Activated CD8-positive, alpha-beta memory T cell treated with anti-CD3 and anti-CD28 coated beads, Interleukin-2, amount 10 ng/mL, durations not matched to agents 7 days and 5 days (primary cell): ENCODE results near the gene ZFAND6. TPM values are rescaled to one million over a fixed set of nuclear protein-coding genes. Genes with fewer than 3 reads are reported as not detected.
A peak's percentile ranks its signal among the peaks of the same experiment; 100 is the strongest.

Experiments used
- ATAC-seq: fragments of 150-1000 bp; cut with Tn5 transposase; one replicate; pipeline ENCODE4 v1.10.0; 2021; ENCODE audit warnings: moderate library complexity
- CTCF ChIA-PET: fragments of 350-600 bp; sonication (Branson Sonifier 250); formaldehyde crosslinking; loops from one replicate; lab custom pipeline; 2021; ENCODE audit warnings: antibody characterized with exemption; lab: Charles Lee
- DNase-seq: peaks from one replicate; pipeline ENCODE4 v3.0.0-alpha.2; 2020
- H3K27ac Mint-ChIP-seq: one replicate; pipeline ENCODE4 v1.8.0; 2021; ENCODE audit warnings: mild to moderate bottlenecking, mixed read lengths
- H3K27me3 Mint-ChIP-seq: one replicate; pipeline ENCODE4 v1.8.0; 2021; ENCODE audit warnings: mixed read lengths
- H3K36me3 Mint-ChIP-seq: one replicate; pipeline ENCODE4 v1.8.0; 2021; ENCODE audit warnings: mild to moderate bottlenecking, mixed read lengths
- H3K4me1 Mint-ChIP-seq: one replicate; pipeline ENCODE4 v1.8.0; 2021; ENCODE audit warnings: mixed read lengths
- H3K4me3 Mint-ChIP-seq: one replicate; pipeline ENCODE4 v1.8.0; 2021; ENCODE audit warnings: mild to moderate bottlenecking, moderate library complexity, mixed read lengths
- H3K9me3 Mint-ChIP-seq: one replicate; pipeline ENCODE4 v1.8.0; 2022; ENCODE audit warnings: low read depth, mixed read lengths
- total RNA-seq, 2 experiments: library from RNA; stranded (reverse); gene quantifications; one replicate each; pipeline ENCODE4 v1.2.3, GENCODE V29; 2021

ZFAND6 gene
- total RNA-seq, 2 experiments from 2014 or later, result 36.7 to 42.1 TPM

DNA sequence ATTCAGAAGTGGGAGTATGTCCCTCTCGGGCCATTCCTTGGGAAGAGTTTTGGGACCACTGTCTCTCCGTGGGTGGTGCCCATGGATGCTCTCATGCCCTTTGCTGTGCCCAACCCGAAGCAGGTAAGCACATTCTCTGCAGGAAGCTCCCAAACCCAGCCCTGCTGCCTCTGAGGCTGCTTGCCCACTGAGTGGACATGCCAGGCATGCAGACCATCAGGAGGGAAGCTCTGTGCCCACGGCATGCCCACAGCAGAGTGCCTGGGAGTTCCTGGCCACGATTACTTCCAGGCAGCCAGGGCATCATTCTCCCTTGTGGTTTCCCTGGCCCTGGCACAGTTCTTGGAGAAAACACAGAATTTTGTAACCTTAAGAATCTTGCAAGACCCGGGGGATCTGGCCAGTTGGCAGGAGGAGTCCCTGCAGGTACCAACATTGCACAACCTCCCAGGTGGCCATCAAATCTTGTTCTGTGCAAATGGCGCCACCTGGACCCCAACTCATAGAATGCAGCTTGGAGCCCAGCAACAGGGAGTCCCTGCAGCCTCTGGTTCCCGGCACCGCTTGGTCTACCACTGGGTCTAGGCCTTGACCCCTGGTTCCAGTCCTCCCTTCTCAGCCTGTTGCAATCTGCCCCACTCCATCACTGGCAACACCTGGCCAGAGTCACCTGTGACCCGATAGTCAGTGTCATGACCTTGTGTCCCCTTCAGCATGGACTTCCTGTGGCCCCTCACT is 113.7 kb downstream of the ZFAND6 start:
- H3K27ac Mint-ChIP-seq, result peak overlapping the region; percentile 56
- DNase-seq, result peak; percentile 83
- peak; percentile 89 for ATAC-seq
- H3K27me3 Mint-ChIP-seq, result no peaks in the 10 kb centered on the region
- CTCF ChIA-PET, result interaction anchor here (0.7 to 3.6 kb wide), 22 partner anchors 8 to 320 kb away, joined by 3 to 23 read pairs (median 4); no protein-coding TSS in a partner anchor
- H3K9me3 Mint-ChIP-seq, result no peaks in the 10 kb centered on the region
- peaks cover 4% of the 10 kb centered on the region for H3K4me1 Mint-ChIP-seq
- peaks cover 26% of the 10 kb centered on the region for H3K36me3 Mint-ChIP-seq
- H3K4me3 Mint-ChIP-seq, result no peak overlapping the region

GRCh38 chr15:80174017-80174746 is 114.7 kb downstream of the ZFAND6 start:
- Mint-ChIP-seq H3K27me3 (no peaks in the 10 kb centered on the region), H3K4me3 (no peak overlapping the region), H3K27ac (no peak overlapping the region), H3K36me3 (peaks cover 28% of the 10 kb centered on the region), H3K9me3 (no peaks in the 10 kb centered on the region), H3K4me1 (peaks cover 4% of the 10 kb centered on the region)
- ATAC-seq (no peak), DNase-seq (no peak)
- CTCF ChIA-PET, result interaction anchor here (0.7 to 3.6 kb wide), 16 partner anchors 10 to 321 kb away, joined by 3 to 23 read pairs (median 4); no protein-coding TSS in a partner anchor

DNA sequence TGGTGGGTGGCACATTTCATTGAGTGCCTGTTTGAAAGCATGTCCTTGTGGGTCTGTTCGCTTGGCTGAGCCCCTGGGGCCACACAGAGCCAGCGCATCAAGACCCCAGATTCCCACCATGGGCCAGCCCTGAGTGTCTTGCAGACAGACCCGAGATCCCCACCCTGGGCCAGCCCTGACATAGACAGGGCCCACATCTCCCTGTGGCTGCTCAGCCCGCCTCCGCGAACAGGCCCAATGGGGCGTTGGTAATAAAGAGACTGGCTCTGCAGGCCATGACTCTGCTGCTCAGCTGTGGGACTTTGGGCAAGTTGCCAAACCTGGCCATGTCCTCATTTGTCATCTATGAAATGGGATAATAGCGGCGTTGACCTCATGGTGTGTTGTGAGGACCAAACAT is 116.0 kb downstream of the ZFAND6 start:
- H3K4me3 Mint-ChIP-seq, result no peak overlapping the region
- no peaks in the 10 kb centered on the region for H3K27me3 Mint-ChIP-seq
- no peak overlapping the region for H3K27ac Mint-ChIP-seq
- no peak for DNase-seq
- CTCF ChIA-PET, result interaction anchor here (2.2 to 2.7 kb wide), 2 partner anchors 143 to 322 kb away, joined by 4 to 10 read pairs; no protein-coding TSS in a partner anchor
- H3K36me3 Mint-ChIP-seq, result peaks cover 26% of the 10 kb centered on the region
- H3K4me1 Mint-ChIP-seq, result peaks cover 4% of the 10 kb centered on the region
- no peaks in the 10 kb centered on the region for H3K9me3 Mint-ChIP-seq
- ATAC-seq, result no peak

GRCh38 chr15:80176443-80176842 is 117.0 kb downstream of the ZFAND6 start:
- Mint-ChIP-seq H3K4me3 (no peak overlapping the region), H3K36me3 (peaks cover 22% of the 10 kb centered on the region), H3K27ac (no peak overlapping the region), H3K27me3 (no peaks in the 10 kb centered on the region), H3K9me3 (no peaks in the 10 kb centered on the region), H3K4me1 (peaks cover 4% of the 10 kb centered on the region)
- CTCF ChIA-PET, result no interaction called here
- ATAC-seq (no peak), DNase-seq (no peak)

DNA sequence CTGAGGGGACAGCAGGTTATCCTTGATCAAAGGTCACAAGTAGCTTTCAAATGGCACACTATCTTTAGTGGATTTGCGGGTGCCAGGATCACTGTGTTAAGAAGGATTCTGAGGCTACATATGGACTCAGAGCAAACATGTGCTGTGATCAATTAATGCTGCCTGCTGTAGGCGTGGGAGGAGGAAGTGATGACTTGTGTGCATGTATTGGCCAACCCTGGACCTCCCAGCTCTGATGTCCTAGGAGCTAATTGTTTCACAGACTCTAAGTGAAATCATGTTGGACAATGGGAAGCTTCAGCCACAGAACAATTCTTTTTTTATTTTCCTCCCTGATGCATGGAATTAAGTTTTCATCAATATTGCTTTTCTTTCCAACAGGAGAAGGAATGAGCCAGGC is 117.7 kb downstream of the ZFAND6 start:
- CTCF ChIA-PET, result interaction anchor here (1.5 kb wide), 1 partner anchor 324 kb away, joined by 3 read pairs; no protein-coding TSS in a partner anchor
- Mint-ChIP-seq H3K4me1 (no peaks in the 10 kb centered on the region), H3K9me3 (no peaks in the 10 kb centered on the region), H3K27ac (peak overlapping the region; percentile 18), H3K4me3 (no peak overlapping the region), H3K27me3 (no peaks in the 10 kb centered on the region), H3K36me3 (peaks cover 25% of the 10 kb centered on the region)
- DNase-seq, result no peak
- no peak for ATAC-seq

DNA sequence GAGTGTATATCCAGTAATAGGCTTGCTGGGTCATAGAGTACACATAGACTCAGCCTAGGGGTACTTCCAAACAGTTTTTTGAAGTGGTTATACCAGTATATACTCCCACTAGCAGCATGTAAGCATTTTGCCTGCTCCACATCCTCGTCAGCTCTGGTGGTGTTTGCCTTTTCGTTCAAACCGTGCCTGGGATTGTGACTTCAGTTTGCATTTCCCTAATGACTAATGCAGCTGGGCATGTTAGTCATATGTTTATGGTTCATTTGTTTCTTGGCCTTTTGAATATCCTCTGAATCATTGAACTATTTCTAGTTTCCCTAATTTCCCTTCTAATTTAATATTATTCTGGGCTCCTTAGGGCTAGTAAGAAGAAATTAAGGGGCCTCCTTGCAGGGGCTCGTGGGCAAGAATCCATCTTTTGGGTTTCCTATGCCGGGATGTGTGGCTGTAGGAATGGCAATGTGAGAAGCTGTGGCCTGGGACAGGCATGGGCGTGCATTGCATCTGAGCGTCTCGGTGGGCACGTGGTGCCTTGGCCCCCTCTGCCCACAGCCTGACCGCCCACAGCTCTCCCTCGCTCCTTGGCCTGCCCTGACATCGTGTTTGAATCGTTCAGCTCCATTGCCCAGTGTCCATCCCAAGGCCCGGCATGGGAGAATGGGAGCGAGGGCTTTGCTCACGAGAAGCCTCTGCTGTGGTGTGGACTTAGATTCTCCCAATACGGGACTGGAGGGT is 119.7 kb downstream of the ZFAND6 start:
- no peak for DNase-seq
- ATAC-seq, result no peak
- Mint-ChIP-seq H3K27ac (no peak overlapping the region), H3K36me3 (peaks cover 34% of the 10 kb centered on the region), H3K27me3 (no peaks in the 10 kb centered on the region), H3K4me3 (no peak overlapping the region), H3K9me3 (no peaks in the 10 kb centered on the region), H3K4me1 (no peaks in the 10 kb centered on the region)
- CTCF ChIA-PET, result no interaction called here

DNA sequence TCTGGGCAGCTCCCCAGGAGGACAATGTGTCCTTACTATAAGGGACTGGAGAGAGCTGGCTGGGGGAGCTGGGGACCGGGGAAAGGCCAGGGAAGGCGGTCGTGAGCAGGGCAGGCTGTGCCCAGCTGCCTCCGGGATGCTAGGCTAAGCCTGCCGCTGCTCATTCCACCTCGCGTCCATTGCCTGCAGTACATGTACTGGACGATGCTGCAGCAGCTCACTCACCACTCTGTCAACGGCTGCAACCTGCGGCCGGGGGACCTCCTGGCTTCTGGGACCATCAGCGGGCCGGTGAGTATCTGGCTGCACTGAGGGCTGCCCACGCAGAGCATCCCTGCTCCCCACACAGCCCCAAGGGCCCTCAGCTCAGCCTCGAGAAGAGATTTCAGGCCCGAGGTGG is 120.5 kb downstream of the ZFAND6 start:
- no peaks in the 10 kb centered on the region for H3K4me1 Mint-ChIP-seq

GRCh38 chr15:80180468-80180867 is 121.0 kb downstream of the ZFAND6 start:
- DNase-seq (no peak), ATAC-seq (no peak)
- Mint-ChIP-seq H3K27ac (no peak overlapping the region), H3K27me3 (no peaks in the 10 kb centered on the region), H3K36me3 (peaks cover 45% of the 10 kb centered on the region), H3K9me3 (no peaks in the 10 kb centered on the region), H3K4me3 (no peak overlapping the region), H3K4me1 (no peaks in the 10 kb centered on the region)
- CTCF ChIA-PET, result interaction anchor here (1.9 kb wide), 1 partner anchor 8 kb away, joined by 6 read pairs; no protein-coding TSS in a partner anchor

More for the DNA sequence above, 120.5 kb downstream of the ZFAND6 start:
- CTCF ChIA-PET, result no interaction called here
- DNase-seq (no peak), ATAC-seq (no peak)
- H3K4me3 Mint-ChIP-seq, result no peak overlapping the region
- H3K27ac Mint-ChIP-seq, result no peak overlapping the region
- peaks cover 40% of the 10 kb centered on the region for H3K36me3 Mint-ChIP-seq
- H3K27me3 Mint-ChIP-seq, result no peaks in the 10 kb centered on the region
- H3K9me3 Mint-ChIP-seq, result no peaks in the 10 kb centered on the region

- Mint-ChIP-seq H3K27ac (no peak overlapping the region), H3K36me3 (peaks cover 47% of the 10 kb centered on the region), H3K4me3 (no peak overlapping the region), H3K4me1 (no peaks in the 10 kb centered on the region), H3K27me3 (no peaks in the 10 kb centered on the region), H3K9me3 (no peaks in the 10 kb centered on the region)
- ATAC-seq (no peak), DNase-seq (no peak)
- CTCF ChIA-PET, result interaction anchor here (1.9 kb wide), 1 partner anchor 8 kb away, joined by 6 read pairs; no protein-coding TSS in a partner anchor
These were observed 121.5 kb downstream of the ZFAND6 start for GRCh38 chr15:80180986-80181385.

DNA sequence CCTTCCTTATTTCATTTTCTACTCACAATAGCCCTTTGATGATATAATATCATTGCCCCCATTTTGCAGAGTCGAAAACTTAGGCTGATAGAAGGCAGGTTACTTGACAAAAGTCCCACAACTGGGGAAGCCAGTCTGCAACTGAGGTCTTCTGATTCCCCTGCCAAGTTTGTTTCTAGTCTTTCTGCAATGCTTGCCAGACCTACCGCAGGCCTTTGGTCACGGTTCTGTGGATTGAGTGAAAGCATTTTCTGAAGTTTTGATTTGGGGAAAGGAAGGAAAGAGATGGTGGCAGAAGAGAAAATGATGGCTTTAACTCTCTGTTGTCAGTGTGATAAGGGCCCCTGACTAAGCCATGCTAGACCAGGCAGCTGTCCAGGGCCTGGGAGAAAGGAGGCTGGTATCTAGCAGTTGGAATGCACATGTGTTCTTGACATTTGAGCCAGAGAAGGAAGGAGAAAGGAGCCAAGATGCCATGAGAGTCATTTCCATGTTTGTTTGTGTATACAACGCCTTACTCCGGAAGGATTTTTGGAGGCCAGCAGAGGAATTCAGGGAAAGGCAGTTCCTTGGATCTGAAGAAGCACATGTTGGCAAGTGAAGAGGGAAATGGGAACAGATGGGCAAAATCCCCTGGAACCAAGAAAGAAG is 123.3 kb downstream of the ZFAND6 start:
- H3K27ac Mint-ChIP-seq, result no peak overlapping the region
- DNase-seq (no peak), ATAC-seq (no peak)
- no peaks in the 10 kb centered on the region for H3K4me1 Mint-ChIP-seq
- CTCF ChIA-PET, result no interaction called here
- H3K4me3 Mint-ChIP-seq, result no peak overlapping the region
- H3K27me3 Mint-ChIP-seq, result no peaks in the 10 kb centered on the region
- H3K9me3 Mint-ChIP-seq, result no peaks in the 10 kb centered on the region
- peaks cover 48% of the 10 kb centered on the region for H3K36me3 Mint-ChIP-seq

DNA sequence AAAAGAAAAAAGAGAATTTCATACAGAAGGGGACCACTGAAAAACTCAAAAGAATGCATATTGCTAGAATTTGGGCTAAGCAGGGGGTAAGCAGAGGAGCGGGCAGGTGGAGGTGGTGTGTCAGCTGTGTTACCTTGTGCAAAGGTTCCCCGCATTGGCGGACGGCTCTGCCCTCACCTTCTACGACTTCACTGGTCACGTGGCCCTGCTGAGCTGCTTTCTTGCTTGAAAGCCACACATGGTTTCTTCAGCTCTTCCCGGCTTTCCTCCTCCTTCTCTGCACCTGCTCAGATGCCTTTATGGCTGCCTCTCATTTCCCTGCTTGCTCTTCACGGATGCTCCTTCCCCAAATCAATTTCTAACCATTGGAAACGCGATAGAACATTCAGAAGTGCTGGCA is 123.8 kb downstream of the ZFAND6 start:
- no peaks in the 10 kb centered on the region for H3K27me3 Mint-ChIP-seq
- DNase-seq, result no peak
- no peaks in the 10 kb centered on the region for H3K4me1 Mint-ChIP-seq
- CTCF ChIA-PET, result no interaction called here
- no peak for ATAC-seq
- no peak overlapping the region for H3K27ac Mint-ChIP-seq
- H3K9me3 Mint-ChIP-seq, result no peaks in the 10 kb centered on the region
- H3K4me3 Mint-ChIP-seq, result no peak overlapping the region
- peaks cover 47% of the 10 kb centered on the region for H3K36me3 Mint-ChIP-seq

GRCh38 chr15:80183886-80184285 is 124.4 kb downstream of the ZFAND6 start:
- Mint-ChIP-seq H3K36me3 (peaks cover 49% of the 10 kb centered on the region), H3K9me3 (no peaks in the 10 kb centered on the region), H3K4me3 (no peak overlapping the region), H3K27me3 (no peaks in the 10 kb centered on the region), H3K4me1 (no peaks in the 10 kb centered on the region), H3K27ac (no peak overlapping the region)
- CTCF ChIA-PET, result no interaction called here
- DNase-seq (no peak), ATAC-seq (no peak)

- Mint-ChIP-seq H3K36me3 (peaks cover 50% of the 10 kb centered on the region), H3K9me3 (no peaks in the 10 kb centered on the region), H3K27ac (no peak overlapping the region), H3K4me3 (no peak overlapping the region), H3K27me3 (no peaks in the 10 kb centered on the region), H3K4me1 (no peaks in the 10 kb centered on the region)
- DNase-seq, result no peak
- no peak for ATAC-seq
- CTCF ChIA-PET, result no interaction called here
These were observed 125.1 kb downstream of the ZFAND6 start for GRCh38 chr15:80184554-80184953.
